ENCODE data around the gene PPP3CA.

DNA sequence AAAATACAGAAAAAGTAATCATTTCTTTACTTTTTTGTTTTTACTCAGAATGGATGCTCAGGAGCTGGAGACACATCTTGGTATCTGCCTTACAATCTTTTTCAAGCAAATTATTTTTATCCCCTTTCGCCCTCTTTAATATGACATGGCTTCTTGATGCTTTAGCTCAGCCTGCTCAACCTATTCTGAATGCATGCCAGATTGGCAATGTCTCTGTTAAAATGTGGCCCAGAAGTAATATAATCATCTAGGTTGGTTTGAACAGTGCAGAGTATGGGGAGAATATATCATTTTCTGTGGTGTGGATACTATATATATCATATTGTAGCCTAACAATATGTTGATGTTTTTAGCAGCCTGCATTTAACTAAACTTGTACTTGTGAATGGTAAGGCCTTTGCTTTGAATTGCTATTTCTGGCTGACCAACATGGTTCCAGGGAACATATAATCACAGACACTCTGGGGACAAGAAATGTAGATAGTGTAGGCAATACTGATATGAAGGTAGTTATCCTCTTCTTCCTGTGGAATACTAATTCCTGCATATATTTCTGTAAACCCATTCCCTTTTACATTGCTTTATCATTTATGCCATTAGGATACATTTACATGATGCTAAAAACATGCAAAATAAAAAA, 282.7 kb downstream of the PPP3CA start:
- no peak for TF ChIP-seq POLR2A (IDR thresholded peaks at IDR 0.05)
- TF ChIP-seq, protein P1, sequence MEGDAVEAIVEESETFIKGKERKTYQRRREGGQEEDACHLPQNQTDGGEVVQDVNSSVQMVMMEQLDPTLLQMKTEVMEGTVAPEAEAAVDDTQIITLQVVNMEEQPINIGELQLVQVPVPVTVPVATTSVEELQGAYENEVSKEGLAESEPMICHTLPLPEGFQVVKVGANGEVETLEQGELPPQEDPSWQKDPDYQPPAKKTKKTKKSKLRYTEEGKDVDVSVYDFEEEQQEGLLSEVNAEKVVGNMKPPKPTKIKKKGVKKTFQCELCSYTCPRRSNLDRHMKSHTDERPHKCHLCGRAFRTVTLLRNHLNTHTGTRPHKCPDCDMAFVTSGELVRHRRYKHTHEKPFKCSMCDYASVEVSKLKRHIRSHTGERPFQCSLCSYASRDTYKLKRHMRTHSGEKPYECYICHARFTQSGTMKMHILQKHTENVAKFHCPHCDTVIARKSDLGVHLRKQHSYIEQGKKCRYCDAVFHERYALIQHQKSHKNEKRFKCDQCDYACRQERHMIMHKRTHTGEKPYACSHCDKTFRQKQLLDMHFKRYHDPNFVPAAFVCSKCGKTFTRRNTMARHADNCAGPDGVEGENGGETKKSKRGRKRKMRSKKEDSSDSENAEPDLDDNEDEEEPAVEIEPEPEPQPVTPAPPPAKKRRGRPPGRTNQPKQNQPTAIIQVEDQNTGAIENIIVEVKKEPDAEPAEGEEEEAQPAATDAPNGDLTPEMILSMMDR (IDR thresholded peaks at IDR 0.05), result no peak

All from Peyer's patch (tissue), 4 donors.